ENCODE data around the gene PTPRD. TPM values are rescaled to one million over a fixed set of nuclear protein-coding genes. Genes with fewer than 3 reads are reported as not detected.

PTPRD gene
- total and polyA plus RNA-seq, 2 donors (not counting 1 experiment from before 2014, with no cell fraction given), result not detected

- no peak overlapping the region for H3K4me3 Mint-ChIP-seq
- TF ChIP-seq CTCF (IDR thresholded peaks at IDR 0.05) (no peak), EZH2 (IDR thresholded peaks at IDR 0.05; ENCODE audit: borderline replicate concordance, insufficient read depth, low read depth, low read length, poor library complexity, severe bottlenecking) (no peak)
- no peaks in the 10 kb centered on the region for H3K27me3 Mint-ChIP-seq
- H4K20me1 ChIP-seq (ENCODE audit: control insufficient read depth, insufficient read depth, low read length, poor library complexity, severe bottlenecking), result no peaks in the 10 kb centered on the region
- no peak for DNase-seq
- H3K4me1 ChIP-seq (ENCODE audit: control insufficient read depth in 2 of 2, insufficient read depth in 2 of 2, low read length in 2 of 2), result no peaks in the 10 kb centered on the region
- no peaks in the 10 kb centered on the region for H3K9me3 ChIP-seq (ENCODE audit: control extremely low read depth in 1 of 3, control insufficient read depth in 2 of 3, insufficient read depth in 1 of 3, low read length in 2 of 3)
- no peaks in the 10 kb centered on the region for H3K4me1 Mint-ChIP-seq
- no peaks in the 10 kb centered on the region for H3K27me3 ChIP-seq (replicated peaks in 1 of 4; ENCODE audit: control extremely low read depth in 1 of 4, control insufficient read depth in 3 of 4, insufficient read depth in 4 of 4, low read length in 3 of 4)
- CTCF ChIA-PET, result no interaction called here
- H3K79me2 ChIP-seq (ENCODE audit: control insufficient read depth, insufficient read depth, low read length), result no peaks in the 10 kb centered on the region
- no peak overlapping the region for H3K4me3 ChIP-seq (ENCODE audit: control extremely low read depth in 1 of 5, extremely low read depth in 1 of 5, insufficient read depth in 1 of 5, low read depth in 2 of 5, low read length in 4 of 5)
- no CpG with 5 or more reads among the region's 8 CpGs for WGBS (ENCODE audit: insufficient coverage)
- POLR2A ChIA-PET, result no interaction called here
- H3K36me3 ChIP-seq (replicated peaks in 1 of 2; ENCODE audit: control extremely low read depth in 1 of 2, control insufficient read depth in 1 of 2, extremely low read depth in 1 of 2, insufficient read depth in 2 of 2, low read length in 1 of 2), result no peaks in the 10 kb centered on the region
- no peak overlapping the region for H3K9ac ChIP-seq (ENCODE audit: low read length)
- intact Hi-C loops (cut with micrococcal nuclease), result no loop called here
- H3K27ac ChIP-seq (ENCODE audit: low read length in 2 of 2), result no peak overlapping the region
- ATAC-seq (ENCODE audit: low read depth), result no peak
- no peaks in the 10 kb centered on the region for H3K9me3 Mint-ChIP-seq (ENCODE audit: insufficient read depth)
- H3K4me2 ChIP-seq (replicated peaks; ENCODE audit: low read depth, low read length, poor library complexity, severe bottlenecking), result no peak overlapping the region
- H3K27ac Mint-ChIP-seq, result no peak overlapping the region
- H2AFZ ChIP-seq (ENCODE audit: insufficient read depth, low read depth, low read length, poor library complexity, severe bottlenecking), result no peak overlapping the region
Measured at GRCh38 chr9:10146517-10147331, 466.1 kb downstream of the PTPRD start.

DNA sequence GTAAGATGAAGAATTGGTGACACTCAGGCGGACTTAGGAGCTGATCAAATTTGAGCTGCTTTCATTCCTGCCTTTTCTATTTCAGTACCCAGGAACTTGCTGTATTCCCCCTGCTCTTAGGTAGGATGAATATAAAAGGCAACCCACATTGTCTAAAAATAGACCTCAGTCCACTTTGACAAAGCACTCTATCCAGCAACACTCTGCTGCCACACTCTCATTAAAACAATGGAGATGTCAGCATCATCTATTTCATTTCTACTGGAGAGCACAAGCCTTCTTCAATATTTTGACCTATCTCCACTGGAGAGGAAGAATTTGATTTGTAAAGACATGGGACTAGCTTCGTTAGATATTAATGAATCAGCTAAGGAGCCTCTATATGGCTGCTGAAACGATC, 468.4 kb downstream of the PTPRD start:
- no peaks in the 10 kb centered on the region for H3K36me3 ChIP-seq (replicated peaks in 1 of 2; ENCODE audit: control extremely low read depth in 1 of 2, control insufficient read depth in 1 of 2, extremely low read depth in 1 of 2, insufficient read depth in 2 of 2, low read length in 1 of 2)
- no CpG with 5 or more reads among the region's 3 CpGs for WGBS (ENCODE audit: insufficient coverage)
- H3K27me3 ChIP-seq (replicated peaks in 1 of 4; ENCODE audit: control extremely low read depth in 1 of 4, control insufficient read depth in 3 of 4, insufficient read depth in 4 of 4, low read length in 3 of 4), result no peaks in the 10 kb centered on the region
- no peak overlapping the region for H3K27ac ChIP-seq (ENCODE audit: low read length in 2 of 2)
- POLR2A ChIA-PET, result no interaction called here
- ATAC-seq (ENCODE audit: low read depth) (no peak), DNase-seq (no peak)
- Mint-ChIP-seq H3K4me3 (no peak overlapping the region), H3K4me1 (no peaks in the 10 kb centered on the region), H3K27ac (no peak overlapping the region), H3K9me3 (ENCODE audit: insufficient read depth) (no peaks in the 10 kb centered on the region), H3K27me3 (no peaks in the 10 kb centered on the region)
- no peak for TF ChIP-seq CTCF (IDR thresholded peaks at IDR 0.05)
- intact Hi-C loops (cut with micrococcal nuclease), result no loop called here
- H3K9ac ChIP-seq (ENCODE audit: low read length), result no peak overlapping the region
- H3K4me1 ChIP-seq (ENCODE audit: control insufficient read depth in 2 of 2, insufficient read depth in 2 of 2, low read length in 2 of 2), result no peaks in the 10 kb centered on the region
- no peaks in the 10 kb centered on the region for H4K20me1 ChIP-seq (ENCODE audit: control insufficient read depth, insufficient read depth, low read length, poor library complexity, severe bottlenecking)
- H3K9me3 ChIP-seq (ENCODE audit: control extremely low read depth in 1 of 3, control insufficient read depth in 2 of 3, insufficient read depth in 1 of 3, low read length in 2 of 3), result no peaks in the 10 kb centered on the region
- CTCF ChIA-PET, result no interaction called here
- H3K4me3 ChIP-seq (ENCODE audit: control extremely low read depth in 1 of 5, extremely low read depth in 1 of 5, insufficient read depth in 1 of 5, low read depth in 2 of 5, low read length in 4 of 5), result no peak overlapping the region
- H2AFZ ChIP-seq (ENCODE audit: insufficient read depth, low read depth, low read length, poor library complexity, severe bottlenecking), result no peak overlapping the region
- no peak overlapping the region for H3K4me2 ChIP-seq (replicated peaks; ENCODE audit: low read depth, low read length, poor library complexity, severe bottlenecking)
- H3K79me2 ChIP-seq (ENCODE audit: control insufficient read depth, insufficient read depth, low read length), result no peaks in the 10 kb centered on the region

Data from B cell (primary cell).